Transverse colon (tissue), 4 donors: Measurements from ENCODE around the gene TOMM20. TPM values are rescaled to one million over a fixed set of nuclear protein-coding genes. Genes with fewer than 3 reads are reported as not detected.

Experiments used
- DNase-seq: peaks from one replicate; pipeline ENCODE4 v3.0.0-alpha.2; 2019
- H3K27ac ChIP-seq, 4 donors: fragments of 200-600 bp; sonication (generic); 2 replicates each; pipeline ENCODE4 v1.5.1; 2016 to 2018; ENCODE audit warnings: inconsistent platforms in 4 of 4
- H3K27me3 ChIP-seq: fragments of 200-600 bp; sonication (generic); 2 replicates; pipeline ENCODE4 v1.5.1; 2017; ENCODE audit warnings: inconsistent platforms
- H3K36me3 ChIP-seq, 4 donors: fragments of 200-600 bp; sonication (generic); 2 replicates each; pipeline ENCODE4 v1.5.1; 2017 to 2019; ENCODE audit warnings: inconsistent platforms in 4 of 4
- H3K4me1 ChIP-seq, 4 donors: fragments of 200-600 bp; sonication (generic); 2 replicates each; pipeline ENCODE4 v1.5.1; 2017 to 2020; ENCODE audit warnings: inconsistent platforms in 4 of 4
- H3K4me3 ChIP-seq, 4 donors: fragments of 200-600 bp; sonication (generic); 1 replicate in 1 of 4; 2 replicates in 3 of 4; pipeline versions ENCODE4 v1.5.1 to v1.6.1; 2017 to 2019; ENCODE audit warnings: inconsistent platforms in 4 of 4
- H3K9me3 ChIP-seq, 2 donors: fragments of 200-600 bp; sonication (generic); 2 replicates each; pipeline ENCODE4 v1.5.1; 2017 to 2019; ENCODE audit warnings: inconsistent platforms in 2 of 2
- CTCF ChIP-seq, 5 experiments: fragments of 200-600 bp in 3 of 5; fragments of 450-650 bp in 2 of 5; sonication (generic) in 3 of 5; IDR thresholded peaks; 1 replicate in 2 of 5; 2 replicates in 3 of 5; pipeline ENCODE4 v1.5.1; 2016 to 2017; ENCODE audit warnings: antibody characterized with exemption in 5 of 5, inconsistent platforms in 3 of 5, mild to moderate bottlenecking in 2 of 5, moderate library complexity in 1 of 5
- EP300 ChIP-seq: sonication (generic); formaldehyde crosslinking; IDR thresholded peaks from one replicate; pipeline ENCODE4 v1.6.1; 2017; ENCODE audit warnings: antibody characterized with exemption, low read depth
- POLR2A ChIP-seq: fragments of 450-650 bp; IDR thresholded peaks from one replicate; pipeline ENCODE4 v1.6.1; 2016; ENCODE audit warnings: antibody characterized with exemption, mild to moderate bottlenecking, moderate library complexity
- POLR2AphosphoS5 ChIP-seq, 3 donors: sonication (generic); formaldehyde crosslinking; IDR thresholded peaks; one replicate each; pipeline ENCODE4 v1.6.1; 2016; ENCODE audit warnings: antibody characterized with exemption in 3 of 3
- WGBS, 2 donors: methylation state at CpG; one replicate each; pipeline ENCODE4 v1.1.5; 2018; ENCODE audit warnings: low coverage in 1 of 2; 5-methylcytosine and 5-hydroxymethylcytosine counted together
- in situ Hi-C, 4 donors: fragments of 200-750 bp; cut with MboI; loops; one replicate each; pipeline versions ENCODE4 v1.15.0 to v1.15.1; 2017; ENCODE audit warnings: low sequenced_read_pairs in 3 of 4, low pct_ligation_motif_present in 1 of 4, low pct_unique_long_range_greater_than_20kb in 1 of 4
- intact Hi-C: fragments of 100-400 bp; cut with DNase I; formaldehyde crosslinking; loops from one replicate; pipeline ENCODE4 v1.15.1; 2023; ENCODE audit warnings: low total_unique reads
- total RNA-seq, 4 donors: library from RNA; depleted of rRNA; stranded (reverse); fragments of >200 nt; gene quantifications; one replicate each; pipeline ENCODE4 v1.1.0, GENCODE V29; 2016

TOMM20 gene
- total RNA-seq, 4 donors from 2014 or later: 16.9 to 72.9 (median 54.5) TPM

GRCh38 chr1:235124111-235124510 lies 4.5 kb downstream of the TOMM20 start:
- no peak overlapping the region for H3K4me3 ChIP-seq
- in situ Hi-C loops (loop anchor here in 2 of 4 donors (25.0 kb wide), 1 partner anchor 288 kb away; no protein-coding TSS in a partner anchor), intact Hi-C loops (no loop called here)
- TF ChIP-seq POLR2A: no peak
- TF ChIP-seq CTCF (IDR thresholded peaks at IDR 0.05): no peak
- no peak for TF ChIP-seq POLR2AphosphoS5 (IDR thresholded peaks at IDR 0.05)
- TF ChIP-seq EP300: no peak
- no peak for DNase-seq
- no peaks in the 10 kb centered on the region for H3K9me3 ChIP-seq
- peaks cover 0 to 24% (median 10%) of the 10 kb centered on the region in 4 donors for H3K36me3 ChIP-seq
- no peaks in the 10 kb centered on the region for H3K27me3 ChIP-seq
- WGBS, 2 donors: 91 to 92% methylated on average over 4 to 9 of the region's 9 CpGs
- peaks cover 0 to 49% (median 15%) of the 10 kb centered on the region in 4 donors for H3K4me1 ChIP-seq
- H3K27ac ChIP-seq: no peak overlapping the region

- H3K4me1 ChIP-seq: peaks cover 0 to 42% (median 13%) of the 10 kb centered on the region in 4 donors
- intact Hi-C loops (no loop called here), in situ Hi-C loops (loop anchor here in 2 of 4 donors (25.0 kb wide), 1 partner anchor 290 kb away; no protein-coding TSS in a partner anchor)
- peaks cover 0 to 37% (median 14%) of the 10 kb centered on the region in 4 donors for H3K36me3 ChIP-seq
- no peak for DNase-seq
- no peak overlapping the region for H3K27ac ChIP-seq
- H3K27me3 ChIP-seq: no peaks in the 10 kb centered on the region
- TF ChIP-seq EP300: no peak
- TF ChIP-seq POLR2A: no peak
- TF ChIP-seq POLR2AphosphoS5 (IDR thresholded peaks at IDR 0.05): no peak
- no peak for TF ChIP-seq CTCF (IDR thresholded peaks at IDR 0.05)
- no peak overlapping the region for H3K4me3 ChIP-seq
- H3K9me3 ChIP-seq: no peaks in the 10 kb centered on the region
- 85 to 100% methylated on average over 1 of the region's 1 CpG for WGBS, 2 donors
These were observed 6.3 kb downstream of the TOMM20 start for GRCh38 chr1:235122348-235122747.

- in situ Hi-C loops: loop anchor here in 2 of 4 donors (25.0 kb wide), 1 partner anchor 299 kb away; no protein-coding TSS in a partner anchor
These were observed 15.3 kb downstream of the TOMM20 start for GRCh38 chr1:235113183-235113917.

GRCh38 chr1:235112297-235113182 lies 16.1 kb downstream of the TOMM20 start:
- in situ Hi-C loops (loop anchor here in 2 of 4 donors (25.0 kb wide), 1 partner anchor 300 kb away; no protein-coding TSS in a partner anchor), intact Hi-C loops (no loop called here)
- no peak for TF ChIP-seq POLR2AphosphoS5 (IDR thresholded peaks at IDR 0.05)
- no peak for TF ChIP-seq EP300
- TF ChIP-seq CTCF (IDR thresholded peaks at IDR 0.05): no peak
- TF ChIP-seq POLR2A: no peak
- Histone ChIP-seq H3K27me3 (no peaks in the 10 kb centered on the region), H3K36me3 (peaks cover 0 to 58% (median 20%) of the 10 kb centered on the region in 4 donors), H3K9me3 (no peaks in the 10 kb centered on the region), H3K4me1 (no peaks in the 10 kb centered on the region), H3K4me3 (no peak overlapping the region), H3K27ac (no peak overlapping the region)
- DNase-seq: no peak
- 83 to 88% methylated on average over 4 to 6 of the region's 6 CpGs for WGBS, 2 donors

More at GRCh38 chr1:235113183-235113917, 15.3 kb downstream of the TOMM20 start:
- Histone ChIP-seq H3K27ac (no peak overlapping the region), H3K9me3 (no peaks in the 10 kb centered on the region), H3K4me1 (no peaks in the 10 kb centered on the region), H3K27me3 (no peaks in the 10 kb centered on the region), H3K4me3 (no peak overlapping the region), H3K36me3 (peaks cover 0 to 65% (median 20%) of the 10 kb centered on the region in 4 donors)
- intact Hi-C loops: no loop called here
- no peak for TF ChIP-seq POLR2A
- no peak for DNase-seq
- WGBS, 2 donors: 92 to 93% methylated on average over 2 to 7 of the region's 7 CpGs
